IPS-20b (cell line): Measurements from ENCODE around the gene JAM3.

Experiments
- H3K27ac ChIP-seq: one replicate; pipeline ENCODE4 v1.5.1; 2013; ENCODE audit warnings: low read length
- H3K27me3 ChIP-seq: 2 replicates; pipeline ENCODE4 v1.6.1; 2013; ENCODE audit warnings: mild to moderate bottlenecking, low read length, inconsistent platforms; ENCODE audit not compliant: insufficient read depth
- H3K36me3 ChIP-seq: 2 replicates; pipeline ENCODE4 v1.6.1; 2013; ENCODE audit warnings: low read depth, mild to moderate bottlenecking, inconsistent platforms, low read length, moderate library complexity; ENCODE audit not compliant: insufficient read depth
- H3K4me1 ChIP-seq: 2 replicates; pipeline ENCODE4 v1.6.1; 2013; ENCODE audit warnings: mild to moderate bottlenecking, control low read depth, inconsistent platforms, low read length, moderate library complexity; ENCODE audit not compliant: insufficient read depth
- H3K4me3 ChIP-seq: 2 replicates; pipeline ENCODE4 v1.5.1; 2013; ENCODE audit warnings: mild to moderate bottlenecking, low read length, inconsistent platforms
- H3K9ac ChIP-seq: 2 replicates; pipeline ENCODE4 v1.6.1; 2013; ENCODE audit warnings: low read depth, mild to moderate bottlenecking, inconsistent platforms, low read length, moderate library complexity
- H3K9me3 ChIP-seq: 2 replicates; pipeline ENCODE4 v1.6.1; 2013; ENCODE audit warnings: mild to moderate bottlenecking, low read depth, low read length, inconsistent platforms; ENCODE audit not compliant: insufficient read depth

JAM3 gene

DNA sequence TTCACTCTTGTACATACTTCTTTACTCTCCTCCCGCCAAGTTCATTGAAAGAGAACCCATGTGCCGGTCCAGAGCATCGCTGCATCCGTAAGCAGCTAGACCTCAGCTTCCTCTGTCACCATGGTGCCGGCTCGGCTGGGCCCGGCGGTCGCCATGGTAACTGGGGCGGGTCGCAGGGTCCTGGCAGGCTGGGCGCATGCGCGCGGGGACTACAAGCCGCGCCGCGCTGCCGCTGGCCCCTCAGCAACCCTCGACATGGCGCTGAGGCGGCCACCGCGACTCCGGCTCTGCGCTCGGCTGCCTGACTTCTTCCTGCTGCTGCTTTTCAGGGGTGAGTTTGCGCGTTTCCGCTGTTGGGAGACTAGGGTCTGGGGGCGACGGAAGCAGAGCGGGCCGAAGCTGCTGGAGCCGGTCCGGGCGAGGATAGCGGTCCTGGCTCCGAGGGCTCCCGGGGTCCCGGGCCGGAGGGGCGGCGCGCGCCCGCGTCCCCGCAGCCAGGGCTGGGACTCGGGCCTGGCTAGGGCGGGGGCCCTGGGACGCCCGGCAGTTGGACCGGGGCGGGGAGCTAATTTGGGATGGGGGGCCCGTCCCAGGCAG, at the start of gene JAM3:
Gene JAM3, plus strand, starts transcription at position 244 of the 597 bp plus-strand sequence. Its CDS starts 12 bp downstream, at position 256.
- Histone ChIP-seq H3K4me3 (peak within 1 kb of the TSS; percentile 83; the same call in 1 of the 2 replicates), H3K4me1 (peaks cover 5% of the 10 kb centered on the region; the same call in 1 of the 2 replicates), H3K9ac (peak within 1 kb of the TSS; percentile 52; the same call in 1 of the 2 replicates), H3K27ac (no peak within 1 kb of the TSS), H3K27me3 (peaks cover 25% of the 10 kb centered on the region), H3K36me3 (no peaks in the 10 kb centered on the region), H3K9me3 (no peaks in the 10 kb centered on the region)

DNA sequence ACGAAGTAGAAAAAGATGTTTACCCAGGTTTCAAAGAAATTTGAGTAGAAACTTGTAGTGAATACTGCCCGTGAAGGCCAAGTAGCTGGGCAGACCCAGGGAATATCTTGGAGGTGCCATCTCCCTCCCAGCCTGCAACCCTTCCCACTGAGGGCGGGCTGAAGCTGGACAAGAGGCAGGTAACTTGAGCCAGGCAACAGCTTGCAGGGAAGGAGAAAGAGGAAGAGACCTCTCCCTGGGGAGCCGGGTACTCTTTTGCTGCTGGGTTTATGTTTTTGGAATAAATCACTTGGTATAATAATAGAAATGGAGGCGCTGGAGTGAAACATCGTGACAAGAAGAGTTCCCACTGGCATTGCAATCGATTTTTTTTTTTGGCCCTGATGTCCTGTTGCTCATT, 49.4 kb upstream of the JAM3 start:
- no peaks in the 10 kb centered on the region for H3K36me3 ChIP-seq
- H3K9ac ChIP-seq = no peak overlapping the region
- H3K4me1 ChIP-seq = no peaks in the 10 kb centered on the region
- H3K4me3 ChIP-seq = no peak overlapping the region
- H3K9me3 ChIP-seq = no peaks in the 10 kb centered on the region
- no peak overlapping the region for H3K27ac ChIP-seq
- peaks cover 18% of the 10 kb centered on the region for H3K27me3 ChIP-seq

DNA sequence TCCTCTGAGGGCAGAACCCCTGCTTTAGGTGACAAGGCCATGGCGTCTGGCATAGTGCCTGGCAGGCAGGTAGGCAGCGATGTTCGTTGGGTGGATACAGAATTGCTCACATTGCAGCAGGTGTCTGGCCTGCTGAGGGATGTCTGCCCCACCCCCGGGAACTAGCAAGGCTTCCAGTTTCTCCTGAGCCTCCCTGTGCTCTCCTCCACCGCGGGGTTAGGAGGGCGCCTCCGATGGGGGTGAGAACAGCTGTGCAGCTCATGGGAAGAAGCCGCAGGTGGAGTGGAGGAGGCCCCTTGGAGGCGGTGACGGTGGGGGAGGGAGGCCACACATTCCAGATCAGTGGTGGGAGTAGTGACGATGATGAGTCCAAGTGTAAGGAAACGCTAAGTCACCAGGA, 48.3 kb upstream of the JAM3 start:
- peaks cover 17% of the 10 kb centered on the region for H3K27me3 ChIP-seq
- no peaks in the 10 kb centered on the region for H3K36me3 ChIP-seq
- H3K4me1 ChIP-seq = no peaks in the 10 kb centered on the region
- no peak overlapping the region for H3K27ac ChIP-seq
- no peak overlapping the region for H3K4me3 ChIP-seq
- no peak overlapping the region for H3K9ac ChIP-seq
- no peaks in the 10 kb centered on the region for H3K9me3 ChIP-seq

DNA sequence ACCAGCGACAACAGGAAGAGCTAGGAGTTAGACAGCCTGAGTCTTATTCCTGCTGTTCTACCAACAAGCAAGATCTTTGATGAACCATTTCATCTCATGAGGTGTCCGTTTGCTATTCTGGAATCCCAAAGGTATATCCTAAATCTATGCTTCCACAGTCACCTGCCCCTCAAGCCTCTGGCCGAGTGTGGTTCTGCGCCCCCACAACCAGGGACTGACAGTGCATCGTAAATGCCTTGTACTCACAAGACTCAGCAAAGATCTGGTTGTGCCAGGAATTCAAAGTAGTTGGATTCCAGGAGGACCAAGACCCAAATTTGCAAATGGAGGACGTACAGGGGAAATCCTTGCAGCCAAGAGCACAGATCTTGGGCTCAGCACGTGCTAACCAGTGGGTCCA, 47.5 kb upstream of the JAM3 start:
- Histone ChIP-seq H3K27me3 (peaks cover 17% of the 10 kb centered on the region), H3K36me3 (no peaks in the 10 kb centered on the region), H3K27ac (no peak overlapping the region), H3K9me3 (no peaks in the 10 kb centered on the region), H3K9ac (no peak overlapping the region), H3K4me3 (no peak overlapping the region), H3K4me1 (no peaks in the 10 kb centered on the region)

DNA sequence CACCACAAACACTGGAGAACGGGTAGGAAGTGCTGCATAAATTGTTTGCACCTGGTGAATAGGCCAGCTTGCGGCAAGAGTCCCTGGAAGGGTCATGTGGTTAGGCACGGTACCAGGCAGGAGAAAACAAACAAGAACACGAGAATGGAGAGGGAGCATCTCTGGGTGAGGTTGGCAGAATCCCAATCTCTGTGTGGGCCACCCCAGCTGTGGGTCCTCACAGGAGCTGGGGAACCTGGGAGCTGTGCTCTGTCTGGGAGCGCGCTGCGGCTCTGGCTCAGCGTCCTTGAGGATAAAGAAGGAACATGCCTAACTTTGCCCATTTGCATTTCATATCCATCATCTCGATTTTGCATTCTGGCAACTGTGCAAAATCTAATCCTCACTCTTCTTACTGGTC, 46.1 kb upstream of the JAM3 start:
- no peaks in the 10 kb centered on the region for H3K36me3 ChIP-seq
- peaks cover 15% of the 10 kb centered on the region for H3K27me3 ChIP-seq
- H3K4me3 ChIP-seq = no peak overlapping the region
- H3K9ac ChIP-seq = no peak overlapping the region
- H3K4me1 ChIP-seq = no peaks in the 10 kb centered on the region
- H3K9me3 ChIP-seq = no peaks in the 10 kb centered on the region
- no peak overlapping the region for H3K27ac ChIP-seq

- Histone ChIP-seq H3K27me3 (peaks cover 33% of the 10 kb centered on the region), H3K9me3 (no peaks in the 10 kb centered on the region), H3K27ac (no peak overlapping the region), H3K4me1 (no peaks in the 10 kb centered on the region), H3K4me3 (no peak overlapping the region), H3K36me3 (no peaks in the 10 kb centered on the region), H3K9ac (no peak overlapping the region)
These were observed 44.3 kb upstream of the JAM3 start for GRCh38 chr11:134024420-134025081.

DNA sequence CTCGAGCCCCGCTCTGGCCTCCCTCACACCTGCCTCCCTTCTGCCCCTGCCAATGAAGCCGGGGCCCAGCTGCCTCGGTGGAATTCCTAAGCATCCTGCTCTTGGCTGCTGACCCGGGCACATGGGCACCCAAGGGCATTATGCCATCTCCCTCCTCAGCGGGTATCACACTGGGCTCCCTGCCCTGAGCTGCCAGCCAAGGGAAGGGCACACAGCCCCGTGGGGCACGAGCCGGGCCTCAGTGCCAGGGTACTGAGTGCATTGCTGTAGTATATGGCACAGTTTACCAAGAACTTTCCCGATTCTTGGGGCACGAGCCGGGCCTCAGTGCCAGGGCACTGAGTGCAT, 43.8 kb upstream of the JAM3 start:
- H3K9ac ChIP-seq = no peak overlapping the region
- no peaks in the 10 kb centered on the region for H3K36me3 ChIP-seq
- H3K27me3 ChIP-seq = peaks cover 38% of the 10 kb centered on the region
- H3K4me3 ChIP-seq = no peak overlapping the region
- H3K27ac ChIP-seq = no peak overlapping the region
- no peaks in the 10 kb centered on the region for H3K9me3 ChIP-seq
- H3K4me1 ChIP-seq = no peaks in the 10 kb centered on the region

GRCh38 chr11:134026655-134027343, 42.1 kb upstream of the JAM3 start:
- no peaks in the 10 kb centered on the region for H3K9me3 ChIP-seq
- no peaks in the 10 kb centered on the region for H3K4me1 ChIP-seq
- H3K36me3 ChIP-seq = no peaks in the 10 kb centered on the region
- no peak overlapping the region for H3K27ac ChIP-seq
- no peak overlapping the region for H3K9ac ChIP-seq
- H3K27me3 ChIP-seq = peaks cover 54% of the 10 kb centered on the region
- no peak overlapping the region for H3K4me3 ChIP-seq

- H3K27ac ChIP-seq = no peak overlapping the region
- H3K27me3 ChIP-seq = peaks cover 62% of the 10 kb centered on the region
- H3K4me1 ChIP-seq = no peaks in the 10 kb centered on the region
- H3K4me3 ChIP-seq = no peak overlapping the region
- H3K9ac ChIP-seq = no peak overlapping the region
- H3K9me3 ChIP-seq = no peaks in the 10 kb centered on the region
- no peaks in the 10 kb centered on the region for H3K36me3 ChIP-seq
These were observed 41.2 kb upstream of the JAM3 start for GRCh38 chr11:134027671-134028070.

- Histone ChIP-seq H3K9ac (no peak overlapping the region), H3K27me3 (peaks cover 67% of the 10 kb centered on the region), H3K9me3 (no peaks in the 10 kb centered on the region), H3K36me3 (no peaks in the 10 kb centered on the region), H3K27ac (no peak overlapping the region), H3K4me1 (peaks cover 3% of the 10 kb centered on the region), H3K4me3 (no peak overlapping the region)
These were observed 40.4 kb upstream of the JAM3 start for GRCh38 chr11:134028368-134028920.

GRCh38 chr11:134030853-134031252, 38.0 kb upstream of the JAM3 start:
- Histone ChIP-seq H3K4me3 (no peak overlapping the region), H3K36me3 (no peaks in the 10 kb centered on the region), H3K9me3 (no peaks in the 10 kb centered on the region), H3K4me1 (peaks cover 12% of the 10 kb centered on the region), H3K9ac (no peak overlapping the region), H3K27ac (no peak overlapping the region), H3K27me3 (peaks cover 66% of the 10 kb centered on the region)

DNA sequence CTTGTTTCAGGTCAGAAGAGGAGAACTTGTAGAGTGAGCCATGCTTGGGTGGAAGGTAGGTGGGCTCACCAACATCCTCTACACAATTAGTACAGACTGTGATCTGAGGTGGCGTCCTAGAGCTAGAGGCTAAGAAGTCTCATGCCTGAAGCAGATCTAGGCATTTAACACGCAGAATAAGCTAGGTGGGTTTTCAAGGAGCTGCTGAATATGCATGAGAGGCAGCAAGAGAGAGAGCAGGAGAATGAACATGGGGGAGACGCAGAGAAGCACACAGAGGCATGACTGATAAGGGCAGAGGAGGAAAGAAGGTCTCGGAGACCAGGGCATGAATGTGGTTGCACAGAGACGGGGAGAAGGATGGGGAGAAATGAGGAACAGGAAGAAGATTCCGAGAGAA, 36.8 kb upstream of the JAM3 start:
- H3K4me1 ChIP-seq = peaks cover 12% of the 10 kb centered on the region

More for the DNA sequence above, 36.8 kb upstream of the JAM3 start:
- Histone ChIP-seq H3K9me3 (no peaks in the 10 kb centered on the region), H3K27ac (no peak overlapping the region), H3K27me3 (peaks cover 59% of the 10 kb centered on the region), H3K9ac (no peak overlapping the region), H3K4me3 (no peak overlapping the region), H3K36me3 (no peaks in the 10 kb centered on the region)
